CD4-positive, alpha-beta T cell treated with Interleukin-15 for 1 hour (primary cell): ENCODE data around the gene NCKAP5.

ENCODE experiments used
- DNase-seq: peaks from one replicate; pipeline ENCODE4 v3.0.0-alpha.2; 2020

NCKAP5 gene

DNA sequence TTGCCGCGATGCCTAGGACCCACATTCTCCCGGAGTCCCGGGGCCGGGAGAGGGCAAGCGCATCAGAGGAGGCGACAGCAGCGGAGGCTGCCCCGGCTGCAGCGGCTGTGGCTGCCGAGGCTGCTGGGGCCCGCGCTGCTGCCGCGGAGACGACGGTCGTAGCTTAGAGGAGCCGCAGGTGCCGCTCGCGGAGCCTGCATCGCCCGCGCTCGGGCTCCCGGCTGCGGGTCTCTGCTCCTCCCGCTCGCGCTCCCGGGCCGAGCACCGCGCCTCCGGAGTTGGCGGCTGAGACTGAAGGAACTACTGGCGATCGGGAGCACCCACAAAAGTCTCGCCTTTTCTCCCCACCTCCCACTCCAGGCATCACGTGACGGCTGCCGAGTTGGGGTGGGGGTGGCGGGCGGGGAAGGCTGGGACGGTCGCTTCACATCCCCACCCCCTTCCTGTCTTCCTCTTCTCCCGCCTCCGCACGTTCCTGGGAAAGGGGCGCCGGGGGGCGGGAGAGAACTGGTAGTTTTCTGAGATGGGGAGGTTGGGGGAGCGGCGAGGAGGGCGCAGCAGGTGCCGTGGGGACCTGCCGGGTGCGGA is 898.3 kb downstream of the NCKAP5 start, which contains the start of gene LYPD1:
Gene LYPD1 (minus strand): TSS at position 298 of the 588 bp plus-strand sequence. CDS start 273 bp downstream, at position 25.
- DNase-seq, result no peak

DNA sequence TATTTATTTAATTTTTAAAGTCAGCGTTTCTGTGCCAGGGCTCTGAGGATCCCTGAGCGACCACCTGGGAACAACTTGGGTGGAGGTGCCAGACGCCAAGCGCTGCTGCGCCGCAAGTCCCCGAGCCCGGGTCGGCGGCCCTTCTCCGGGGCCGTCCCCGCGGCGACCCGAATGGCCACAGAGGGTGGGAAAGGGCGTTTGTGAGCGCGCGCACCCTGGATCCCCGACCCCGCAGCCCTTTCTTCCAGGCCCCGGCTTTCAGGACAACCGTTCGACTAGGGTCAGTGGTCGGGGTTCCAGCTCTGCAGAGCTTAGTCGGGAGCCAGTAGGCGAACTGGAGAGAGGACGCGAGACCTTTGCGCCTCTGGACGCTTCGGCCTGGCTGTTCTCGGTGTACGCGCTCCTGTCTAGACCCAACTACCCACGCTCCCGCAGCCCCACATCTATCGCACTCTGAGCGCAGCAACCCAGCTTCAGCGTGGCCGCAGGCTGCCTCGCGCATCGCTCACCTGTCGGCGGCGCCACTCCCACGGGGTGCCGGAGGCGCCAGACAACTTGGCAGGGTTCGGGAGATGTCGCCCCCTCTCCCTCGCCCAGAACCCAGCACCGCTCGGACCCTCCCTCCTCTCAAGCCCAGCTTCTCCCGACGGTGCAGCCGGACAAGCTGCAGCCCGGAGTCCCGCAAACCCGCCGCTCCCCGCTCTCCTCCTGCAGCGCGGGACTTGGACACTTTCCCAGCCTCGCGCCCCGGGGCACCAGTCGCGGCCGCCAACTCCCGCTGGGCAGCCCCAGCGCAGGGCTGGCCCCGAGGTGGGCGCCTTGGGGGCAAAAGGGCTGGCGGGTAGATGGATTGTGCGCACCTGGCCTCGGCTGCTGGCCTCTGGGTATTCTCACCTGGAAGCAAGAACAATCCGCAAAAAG is 899.0 kb downstream of the NCKAP5 start:
- DNase-seq, result no peak

DNA sequence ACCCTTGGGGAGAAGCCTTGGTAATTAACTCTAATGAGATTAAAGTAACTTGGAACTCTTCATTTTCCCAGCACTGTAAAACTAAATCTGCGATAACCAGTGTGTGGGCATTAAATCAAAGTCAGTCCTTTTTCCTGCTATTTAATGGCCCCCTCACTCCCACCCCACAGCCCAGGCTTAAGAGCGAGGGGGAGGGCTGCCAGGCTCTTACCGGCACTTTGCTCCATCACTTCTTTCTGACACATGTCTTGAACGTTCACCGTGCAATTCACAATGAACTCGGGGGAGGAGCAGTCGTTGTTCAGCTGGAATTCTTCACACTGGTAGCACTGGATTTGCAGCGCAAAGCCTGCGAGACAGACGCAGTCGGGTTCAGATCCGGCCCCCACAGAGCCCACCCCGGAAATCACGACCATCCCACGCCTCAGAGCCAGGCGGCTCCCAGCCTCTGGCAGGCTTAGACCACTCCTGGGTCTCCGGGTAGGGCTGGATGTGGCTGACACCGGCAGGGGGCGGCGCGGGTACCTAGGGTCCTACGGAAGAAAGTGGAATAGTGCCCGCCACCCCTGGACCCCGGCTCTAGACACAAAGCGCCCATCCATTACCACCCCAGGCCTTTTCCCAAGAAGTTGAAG is 900.0 kb downstream of the NCKAP5 start:
- DNase-seq, result no peak

DNA sequence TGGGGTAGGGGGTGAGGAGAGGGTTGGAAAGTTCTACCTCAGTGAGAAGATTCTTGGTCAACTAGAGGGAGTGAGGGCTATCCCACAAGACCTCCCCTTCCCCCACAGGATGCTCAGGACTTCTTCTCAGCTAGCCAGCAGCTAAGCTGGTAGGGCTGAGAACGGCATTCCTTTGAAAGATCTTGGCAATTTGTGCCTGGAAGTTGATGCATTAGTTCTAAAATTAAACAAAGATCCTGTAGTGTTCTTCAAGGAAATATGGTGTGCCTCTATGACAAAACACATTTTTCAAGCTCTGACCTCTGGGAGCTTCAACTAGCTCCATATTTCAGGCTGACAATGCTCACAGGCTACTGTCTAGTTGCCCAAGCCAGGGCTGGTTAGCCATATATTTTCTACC is 900.6 kb downstream of the NCKAP5 start:
- DNase-seq, result no peak

GRCh38 chr2:132665401-132666140 is 902.7 kb downstream of the NCKAP5 start:
- no peak for DNase-seq

DNA sequence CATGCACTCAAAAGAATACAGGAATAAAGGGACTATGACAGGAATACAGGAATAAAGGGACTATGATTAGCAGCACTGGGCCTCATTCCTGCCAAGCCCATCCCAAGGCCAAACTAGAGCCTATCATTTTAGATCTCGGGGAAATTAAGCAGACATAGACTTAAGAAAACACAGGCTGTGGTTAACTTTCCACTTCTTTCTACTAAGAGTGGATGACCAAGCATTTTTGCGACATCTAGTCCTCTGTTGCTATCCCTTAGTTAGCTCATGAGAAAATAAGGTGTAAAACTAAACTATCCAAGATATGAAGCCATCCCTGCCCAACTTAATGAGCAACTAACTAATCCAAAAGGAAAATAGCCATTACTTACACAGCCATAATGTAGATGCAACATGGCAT is 904.2 kb downstream of the NCKAP5 start:
- DNase-seq, result no peak

GRCh38 chr2:132662732-132663131 is 905.5 kb downstream of the NCKAP5 start:
- no peak for DNase-seq

DNA sequence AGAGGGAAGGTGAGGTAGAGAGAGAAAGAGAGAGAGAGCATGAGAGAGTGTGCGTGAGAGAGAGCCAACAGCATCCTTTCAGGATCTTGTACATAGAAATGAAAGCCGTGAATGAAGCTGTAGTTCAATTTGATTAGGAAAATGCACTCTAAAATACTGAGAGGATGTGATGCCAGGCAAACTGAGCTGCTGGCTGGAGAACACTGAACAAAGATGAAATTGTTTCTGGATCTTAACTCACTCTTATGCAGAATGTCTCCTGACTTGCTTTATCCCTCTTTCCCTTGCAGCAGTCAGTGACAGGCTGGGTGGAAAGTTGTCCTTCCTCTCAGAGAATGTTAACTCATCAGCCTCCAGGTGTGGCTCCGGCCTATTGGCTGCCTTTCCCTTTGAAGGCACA is 908.9 kb downstream of the NCKAP5 start:
- no peak for DNase-seq

- no peak for DNase-seq
These were observed 911.8 kb downstream of the NCKAP5 start for GRCh38 chr2:132656266-132656975.

DNA sequence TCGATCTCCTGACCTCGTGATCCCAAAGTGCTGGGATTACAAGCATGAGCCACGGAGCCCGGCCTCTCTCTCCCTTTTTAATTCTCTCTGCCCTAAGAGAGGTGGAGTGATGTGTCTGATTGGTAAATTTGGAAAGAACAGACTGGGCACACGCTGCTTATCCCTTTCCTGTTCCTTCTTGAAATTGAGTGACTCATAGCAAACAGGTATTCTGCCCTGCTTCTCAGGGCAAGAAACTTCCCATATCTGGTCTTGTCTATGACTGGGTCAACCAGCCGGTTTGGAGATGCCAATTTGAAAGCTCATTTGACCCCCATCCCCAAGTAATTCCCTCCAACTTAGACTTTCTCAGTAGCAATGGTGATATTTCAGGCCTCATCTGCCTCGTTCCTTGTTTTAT is 913.3 kb downstream of the NCKAP5 start:
- DNase-seq, result no peak

DNA sequence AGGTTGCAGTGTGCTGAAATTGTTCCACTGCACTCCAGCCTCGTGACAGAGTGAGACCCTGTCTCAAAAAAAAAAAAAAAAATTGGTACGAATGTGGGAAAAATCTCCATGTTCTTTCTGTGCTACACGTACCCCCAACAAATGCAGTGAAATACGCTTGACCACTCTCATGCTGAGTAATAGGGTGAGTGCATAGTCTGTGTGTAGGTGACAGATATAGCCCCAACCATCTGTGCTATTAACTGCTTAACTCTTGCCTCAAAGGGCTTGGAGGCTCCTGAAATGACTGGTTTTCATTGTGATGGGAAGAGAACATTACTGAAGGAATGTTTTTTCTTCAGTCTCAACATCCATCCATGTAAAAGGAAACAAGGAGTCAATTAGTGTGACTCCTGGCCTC is 913.9 kb downstream of the NCKAP5 start:
- DNase-seq, result no peak

DNA sequence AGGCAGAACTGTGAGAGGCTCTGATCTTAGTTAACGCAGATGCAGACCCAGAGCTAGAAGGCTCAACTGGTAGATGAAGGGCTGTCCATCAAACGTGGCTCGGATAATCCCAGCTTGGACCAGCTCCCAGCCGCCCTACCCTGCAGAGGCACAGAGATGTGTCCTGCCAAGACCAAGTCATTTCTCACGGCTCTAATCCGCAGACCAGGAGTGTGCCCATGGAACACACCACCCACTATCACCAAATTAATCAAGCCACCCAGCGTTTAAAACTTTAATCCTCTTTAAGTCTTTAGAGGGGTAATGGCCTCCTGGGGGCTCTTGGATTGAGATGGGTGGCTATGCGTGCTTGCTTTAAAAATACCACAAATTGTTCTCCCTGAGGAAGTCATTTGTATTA is 915.8 kb downstream of the NCKAP5 start:
- no peak for DNase-seq

- DNase-seq, result no peak
These were observed 916.9 kb downstream of the NCKAP5 start for GRCh38 chr2:132651115-132652045.

GRCh38 chr2:132646540-132647108 is 921.6 kb downstream of the NCKAP5 start:
- no peak for DNase-seq

DNA sequence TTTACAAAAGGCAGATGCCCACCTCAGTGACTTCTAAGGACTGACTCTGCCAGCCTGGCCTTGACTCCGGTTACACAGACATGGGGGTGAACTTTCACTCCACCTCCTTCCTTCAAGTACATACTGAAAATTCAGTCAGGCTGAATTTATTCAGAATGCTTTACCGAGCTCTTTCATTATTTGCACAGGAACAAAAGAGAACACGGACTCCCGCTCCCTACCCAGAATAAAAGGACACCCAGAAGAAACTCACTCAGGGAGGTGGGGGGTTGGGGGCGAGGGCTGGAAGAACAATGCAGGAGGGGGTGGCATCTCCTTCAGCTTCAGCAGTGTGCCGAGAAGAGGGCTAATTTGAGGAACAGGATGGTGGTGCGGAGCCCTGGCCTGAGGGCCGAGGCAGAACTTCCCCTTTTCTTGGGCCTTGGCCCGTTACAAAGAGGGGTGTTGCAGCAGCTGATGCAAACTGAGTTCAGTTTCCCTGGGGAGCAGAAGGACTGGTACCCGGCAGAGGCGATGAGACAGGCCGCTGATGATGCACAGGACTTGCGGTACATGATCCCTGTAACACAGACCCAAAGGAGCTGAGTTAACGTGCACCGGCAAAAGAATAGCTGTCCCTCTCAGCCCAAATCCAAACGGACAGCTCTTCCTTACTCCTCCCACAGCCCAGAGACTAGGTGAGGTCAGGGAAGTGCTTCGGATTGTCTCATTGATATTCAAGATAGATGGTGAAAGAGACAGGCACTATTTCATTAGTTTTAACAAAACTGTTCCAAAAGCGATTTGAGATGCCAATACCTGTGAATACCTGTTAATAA is 922.3 kb downstream of the NCKAP5 start:
- DNase-seq, result peak; percentile 30

GRCh38 chr2:132645176-132645575 is 923.1 kb downstream of the NCKAP5 start:
- DNase-seq, result no peak

GRCh38 chr2:132642415-132642814 is 925.8 kb downstream of the NCKAP5 start:
- no peak for DNase-seq

DNA sequence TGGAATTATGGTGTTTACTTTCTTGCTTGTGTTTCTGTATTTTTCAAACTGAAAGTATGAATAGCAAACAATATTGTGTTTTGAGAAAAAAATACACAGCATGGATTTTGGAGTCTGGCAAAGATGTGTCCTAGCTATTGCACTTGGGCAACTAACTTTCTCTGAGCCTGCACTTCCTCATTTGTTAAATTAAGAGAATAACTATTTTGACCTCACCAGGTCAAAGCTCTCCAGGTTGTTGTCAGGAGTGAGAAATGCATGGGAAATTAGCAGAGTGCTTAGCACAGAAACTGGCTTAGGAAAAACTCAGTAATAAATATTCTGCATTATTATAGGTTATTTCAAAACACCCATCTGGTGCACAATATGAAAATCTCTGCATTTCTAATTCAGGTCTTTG is 926.4 kb downstream of the NCKAP5 start:
- no peak for DNase-seq

GRCh38 chr2:132640116-132640515 is 928.1 kb downstream of the NCKAP5 start:
- DNase-seq, result no peak
